Hepatocyte (in vitro differentiated cells): ENCODE data around the gene UFL1. TPM values are rescaled to one million over a fixed set of nuclear protein-coding genes. Genes with fewer than 3 reads are reported as not detected.

Experiments
- DNase-seq: peaks from one replicate; pipeline ENCODE4 v3.0.0-alpha.2; 2016; ENCODE audit warnings: low spot score
- H2AFZ ChIP-seq: fragments of 200-600 bp; sonication (generic); 2 replicates; pipeline ENCODE4 v1.6.0; 2016; ENCODE audit warnings: antibody characterized with exemption, mild to moderate bottlenecking
- H3K27ac ChIP-seq: fragments of 200-600 bp; sonication (generic); 2 replicates; pipeline ENCODE4 v1.5.1; 2016; ENCODE audit warnings: mild to moderate bottlenecking
- H3K27me3 ChIP-seq: fragments of 200-600 bp; sonication (generic); 2 replicates; pipeline ENCODE4 v1.6.1; 2016
- H3K36me3 ChIP-seq: fragments of 200-600 bp; sonication (generic); replicated peaks from 2 replicates; pipeline ENCODE4 v1.5.1; 2016; ENCODE audit warnings: low read depth; ENCODE audit not compliant: insufficient read depth
- H3K4me1 ChIP-seq: fragments of 200-600 bp; sonication (generic); 2 replicates; pipeline ENCODE4 v1.5.1; 2016; ENCODE audit warnings: mild to moderate bottlenecking, moderate library complexity; ENCODE audit not compliant: insufficient read depth
- H3K4me2 ChIP-seq: fragments of 200-600 bp; sonication (generic); 2 replicates; pipeline ENCODE4 v1.6.0; 2016
- H3K4me3 ChIP-seq: fragments of 200-600 bp; sonication (generic); 2 replicates; pipeline ENCODE4 v1.5.1; 2016; ENCODE audit warnings: mild to moderate bottlenecking
- H3K79me2 ChIP-seq: fragments of 200-600 bp; sonication (generic); 2 replicates; pipeline ENCODE4 v1.6.0; 2017; ENCODE audit warnings: mild to moderate bottlenecking
- H3K9me2 ChIP-seq: fragments of 200-600 bp; sonication (generic); replicated peaks from 2 replicates; pipeline ENCODE4 v1.6.0; 2017; ENCODE audit warnings: mild to moderate bottlenecking; ENCODE audit not compliant: insufficient read depth
- H3K9me3 ChIP-seq: fragments of 200-600 bp; sonication (generic); 2 replicates; pipeline ENCODE4 v1.5.1; 2016; ENCODE audit warnings: low read depth, mild to moderate bottlenecking
- H4K20me1 ChIP-seq: fragments of 200-600 bp; sonication (generic); 2 replicates; pipeline ENCODE4 v1.6.0; 2016; ENCODE audit warnings: mild to moderate bottlenecking; ENCODE audit not compliant: insufficient read depth, poor library complexity, severe bottlenecking
- CTCF ChIP-seq: fragments of 200-600 bp; sonication (generic); IDR thresholded peaks from 2 replicates; pipeline ENCODE4 v1.5.1; 2016; ENCODE audit warnings: antibody characterized with exemption, mild to moderate bottlenecking; ENCODE audit not compliant: poor library complexity
- EZH2 ChIP-seq: fragments of 200-600 bp; sonication (generic); IDR thresholded peaks from 2 replicates; pipeline ENCODE4 v1.6.1; 2016; ENCODE audit warnings: antibody characterized with exemption, mild to moderate bottlenecking, borderline replicate concordance
- EZH2phosphoT487 ChIP-seq: fragments of 200-600 bp; sonication (generic); IDR thresholded peaks from one replicate; pipeline ENCODE4 v1.6.1; 2018; ENCODE audit warnings: antibody characterized with exemption, mild to moderate bottlenecking, low read depth, moderate library complexity; ENCODE audit not compliant: unreplicated experiment, severe bottlenecking
- WGBS: methylation state at CpG from one replicate; pipeline ENCODE4 v1.1.6; 2016; ENCODE audit warnings: low lambda C conversion rate; ENCODE audit errors: missing lambda C conversion rate; 5-methylcytosine and 5-hydroxymethylcytosine counted together
- polyA plus RNA-seq: library from polyadenylated mRNA; unstranded; fragments of >200 nt; fragmentation: Nextera tagmentation; extraction: Ambion mirVana; gene quantifications from 2 replicates; pipeline ENCODE4 v1.2.1, GENCODE V29; 2016
- total RNA-seq: library from RNA; depleted of rRNA; stranded (reverse); fragments of >200 nt; gene quantifications from 2 replicates; pipeline ENCODE4 v1.2.3, GENCODE V29; 2014

UFL1 gene
- total and polyA plus RNA-seq, 2 experiments from 2014 or later = 18.8 to 42.4 TPM

- WGBS = 90% methylated on average over 2 of the region's 2 CpGs
- H3K4me2 ChIP-seq = no peak overlapping the region
- H3K9me3 ChIP-seq = no peaks in the 10 kb centered on the region
- TF ChIP-seq CTCF (no peak), EZH2phosphoT487 (no peak), EZH2 (no peak)
- DNase-seq = no peak
- no peaks in the 10 kb centered on the region for H3K9me2 ChIP-seq
- no peaks in the 10 kb centered on the region for H3K36me3 ChIP-seq
- H4K20me1 ChIP-seq = no peaks in the 10 kb centered on the region
- H3K4me1 ChIP-seq = no peaks in the 10 kb centered on the region
- H3K4me3 ChIP-seq = no peak overlapping the region
- no peak overlapping the region for H3K27ac ChIP-seq
- H3K27me3 ChIP-seq = no peaks in the 10 kb centered on the region
- H3K79me2 ChIP-seq = no peaks in the 10 kb centered on the region
- no peak overlapping the region for H2AFZ ChIP-seq
Observed at GRCh38 chr6:96604420-96604819, 82.8 kb downstream of the UFL1 start.

Other genes starting within 250 kb of the UFL1 start
- gene FHL5, start 41.3 kb downstream of the UFL1 start, total RNA-seq = 0.12 TPM in 1 of 2 replicates, not detected in the other
- not detected in 2 replicates for gene FHL5, start 41.3 kb downstream of the UFL1 start, polyA plus RNA-seq